Fibroblast of upper back skin (primary cell): ENCODE measurements around the gene TMEM91.
A peak's percentile ranks its signal among the peaks of the same experiment; 100 is the strongest.
"Not testable (repeated sequence)": the region's sequence is repeated elsewhere in the genome, so short reads cannot be mapped to it uniquely, and the experiment has no call there.

ENCODE experiments used
- DNase-seq: peaks from one replicate; pipeline ENCODE4 v3.0.0-alpha.2; 2013

The TMEM91 gene

DNA sequence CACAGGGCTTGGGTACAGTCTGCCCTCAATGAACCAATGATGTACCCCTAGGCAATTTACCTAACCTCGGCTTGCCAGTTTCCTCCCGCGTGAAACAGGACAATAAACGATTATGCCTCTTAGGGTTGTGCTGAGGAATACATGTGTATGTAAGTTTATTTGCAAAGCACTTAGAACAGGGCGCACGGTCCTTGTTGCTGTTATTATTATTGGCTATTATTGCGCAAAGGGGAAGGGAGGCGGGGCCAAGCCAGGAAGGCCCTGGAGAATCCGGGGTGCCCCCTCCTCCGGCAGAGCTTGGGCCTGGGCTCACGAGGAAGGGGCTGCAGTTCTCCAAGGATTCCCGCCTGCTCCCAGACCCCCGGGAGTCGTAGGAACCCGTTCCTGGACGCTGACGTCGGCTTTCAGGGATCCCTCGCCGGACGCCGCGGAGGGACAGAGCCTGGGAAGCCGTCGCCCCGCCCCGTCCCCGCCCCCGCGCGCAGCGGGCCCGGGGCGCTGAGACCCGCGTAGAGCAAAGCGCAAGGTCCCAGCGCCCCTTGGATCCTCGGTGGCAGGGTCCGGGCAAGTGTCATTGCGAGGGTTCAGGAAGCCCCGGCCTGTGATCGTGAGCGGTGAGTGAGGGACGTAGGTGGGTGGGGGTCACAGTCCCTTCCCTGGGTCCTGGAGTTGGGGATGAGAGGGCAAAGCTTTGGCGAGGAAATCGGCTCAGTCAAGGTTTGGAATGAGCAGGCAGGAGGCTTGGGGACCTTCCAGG is at the start of gene TMEM91:
Gene TMEM91 (plus strand): TSS at position 293 of the 757 bp plus-strand sequence. CDS start 1,777 bp downstream, outside the sequence.
- no peak for DNase-seq

DNA sequence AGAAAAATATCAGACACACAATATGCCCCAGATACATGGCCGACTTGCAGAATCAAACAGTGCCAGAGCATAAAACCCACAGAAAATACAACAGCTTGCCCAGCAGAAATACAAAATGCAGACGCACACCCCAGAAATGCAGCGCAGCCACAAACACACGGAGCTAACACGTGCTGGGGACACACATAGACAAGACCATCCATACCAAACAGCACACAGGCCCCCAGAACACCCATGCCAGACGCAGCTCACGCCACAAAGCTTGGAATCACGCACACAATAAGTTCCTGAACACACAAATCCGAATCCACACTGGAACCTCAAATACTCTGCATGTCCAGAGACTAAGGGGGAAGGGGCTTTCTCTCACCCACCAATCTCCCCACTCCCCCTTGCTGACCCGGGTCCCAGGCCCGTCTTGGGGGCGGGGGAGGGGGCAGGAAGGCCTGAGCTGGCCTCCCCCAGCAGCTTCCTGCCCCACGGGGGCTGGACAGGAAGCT is 49.2 kb upstream of the TMEM91 start:
- no peak for DNase-seq

DNA sequence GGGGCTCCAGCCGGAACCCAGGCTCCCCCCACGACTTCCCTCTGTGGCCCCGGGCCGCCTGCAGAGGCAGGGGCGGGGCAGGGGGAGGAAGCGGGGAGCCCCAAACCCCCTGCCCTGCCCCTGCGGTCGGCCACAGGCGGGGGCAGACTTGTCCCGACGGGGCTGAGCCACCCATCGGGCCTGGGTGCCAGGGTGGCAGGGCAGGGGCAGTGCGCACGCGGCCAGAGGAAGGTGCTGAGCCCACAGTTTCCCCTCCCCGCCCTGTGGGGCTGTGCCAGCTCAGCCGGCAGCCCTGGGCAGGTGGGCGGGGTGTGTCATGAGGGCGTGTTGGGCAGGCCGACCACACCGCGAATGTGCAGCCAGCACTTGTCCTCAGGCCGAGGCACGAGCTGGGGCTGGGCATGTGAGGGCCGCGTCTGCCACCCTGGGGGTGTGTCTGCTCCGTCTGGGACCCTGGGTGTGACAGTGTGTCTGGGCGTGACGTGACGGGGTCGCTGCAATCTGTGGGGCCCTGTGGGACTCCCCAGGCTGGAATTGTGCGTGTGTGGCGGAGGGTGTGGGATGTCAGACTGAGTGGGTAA is 48.7 kb upstream of the TMEM91 start:
- no peak for DNase-seq

- DNase-seq, result no peak
Measured at GRCh38 chr19:41328157-41328841, 48.0 kb upstream of the TMEM91 start.

- DNase-seq, result no peak
Measured at GRCh38 chr19:41328842-41329225, 47.5 kb upstream of the TMEM91 start.

- no peak for DNase-seq
Measured at GRCh38 chr19:41330481-41330880, 45.9 kb upstream of the TMEM91 start.

DNA sequence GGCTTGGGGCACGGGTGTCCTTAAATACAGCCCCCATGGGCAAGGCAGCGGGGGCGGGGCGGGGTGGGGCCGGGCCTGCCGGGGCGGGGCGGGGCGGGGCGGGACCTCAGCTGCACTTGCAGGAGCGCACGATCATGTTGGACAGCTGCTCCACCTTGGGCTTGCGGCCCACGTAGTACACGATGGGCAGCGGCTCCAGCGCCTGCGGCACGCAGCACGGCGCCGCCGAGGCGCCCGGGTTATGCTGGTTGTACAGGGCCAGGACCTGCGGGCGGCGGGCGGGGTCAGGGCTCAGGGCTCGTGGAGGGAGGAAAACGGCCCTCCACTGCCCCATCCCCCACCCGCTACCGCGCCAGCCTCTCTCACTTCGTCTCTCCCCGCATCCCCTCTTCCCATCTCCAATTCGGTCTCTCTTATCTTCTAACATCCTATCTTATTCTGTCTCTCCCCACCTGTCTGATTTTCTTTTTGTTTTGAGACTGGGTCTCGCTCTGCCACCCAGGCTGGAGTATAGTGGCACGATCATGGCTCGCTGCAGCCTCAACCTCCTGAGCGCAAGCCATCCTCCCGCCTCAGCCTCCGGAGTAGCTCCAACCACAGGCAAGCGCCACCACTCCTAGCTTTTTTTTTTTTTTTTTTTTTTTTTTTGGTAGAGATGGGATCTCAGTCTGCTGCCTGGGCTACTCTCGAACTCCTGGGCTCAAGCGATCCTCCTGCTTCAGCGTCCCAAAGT is 45.2 kb upstream of the TMEM91 start:
- DNase-seq, result no peak

GRCh38 chr19:41332000-41332399 is 44.3 kb upstream of the TMEM91 start:
- no peak for DNase-seq

GRCh38 chr19:41332468-41332867 is 43.9 kb upstream of the TMEM91 start:
- no peak for DNase-seq

DNA sequence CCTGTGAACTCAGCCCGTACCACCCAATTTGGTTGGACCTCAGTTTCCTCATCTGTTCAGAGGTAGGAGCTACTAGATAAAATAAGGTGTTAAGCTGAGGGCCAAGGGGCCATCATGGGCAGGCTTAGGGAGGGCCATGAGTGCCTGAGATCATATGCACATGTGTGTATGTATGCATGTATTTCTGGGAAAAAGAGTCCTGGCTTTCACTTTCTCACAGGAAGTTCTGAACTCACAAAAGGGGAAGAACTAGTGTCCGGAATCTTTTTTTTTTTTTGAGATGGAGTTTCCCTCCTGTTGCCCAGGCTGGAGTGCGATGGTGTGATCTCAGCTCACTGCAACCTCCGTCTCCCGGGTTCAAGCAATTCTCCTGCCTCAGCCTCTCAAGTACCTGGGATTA is 41.5 kb upstream of the TMEM91 start:
- DNase-seq, result no peak

DNA sequence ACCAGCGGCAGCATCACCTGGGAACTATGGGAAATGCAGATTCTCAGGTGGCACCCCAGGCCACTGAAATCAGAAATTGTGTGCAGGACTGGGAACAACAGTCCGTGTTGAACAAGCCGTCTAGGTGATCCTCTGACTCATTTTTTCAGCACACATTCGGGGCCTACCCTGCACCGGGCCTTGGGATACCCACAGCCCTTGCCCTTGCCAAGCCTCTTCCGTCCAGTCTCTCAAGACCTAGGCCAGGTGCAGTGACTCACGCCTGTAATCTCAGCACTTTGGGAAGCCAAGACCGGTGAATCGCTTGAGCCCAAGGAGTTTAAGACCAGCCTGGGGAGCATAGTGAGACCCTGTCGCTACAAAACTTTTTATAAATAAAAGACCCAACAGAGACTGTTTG is 40.9 kb upstream of the TMEM91 start:
- no peak for DNase-seq

GRCh38 chr19:41339936-41340335 is 36.4 kb upstream of the TMEM91 start:
- peak; percentile 83 for DNase-seq

- DNase-seq, result no peak
Measured at GRCh38 chr19:41341669-41342490, 34.5 kb upstream of the TMEM91 start.

DNA sequence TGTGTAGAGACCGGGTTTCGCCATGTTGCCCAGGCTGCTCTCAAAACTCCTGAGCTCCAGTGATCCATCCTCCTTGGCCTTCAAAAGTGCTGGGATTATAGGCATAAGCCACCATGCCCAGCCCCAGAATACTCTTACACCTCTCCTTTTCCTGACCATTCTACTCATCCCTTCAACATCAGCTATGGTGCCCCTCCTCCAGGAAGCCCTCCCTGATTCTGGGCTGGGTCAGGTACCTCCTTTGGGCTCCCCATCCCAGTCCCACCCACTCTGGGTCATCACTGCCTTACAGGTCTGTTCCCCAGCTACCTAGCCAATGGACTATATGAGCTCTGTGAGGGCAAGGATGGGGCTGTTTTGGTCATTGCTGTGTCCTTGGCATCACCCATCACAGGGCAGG is 32.2 kb upstream of the TMEM91 start:
- no peak for DNase-seq

DNA sequence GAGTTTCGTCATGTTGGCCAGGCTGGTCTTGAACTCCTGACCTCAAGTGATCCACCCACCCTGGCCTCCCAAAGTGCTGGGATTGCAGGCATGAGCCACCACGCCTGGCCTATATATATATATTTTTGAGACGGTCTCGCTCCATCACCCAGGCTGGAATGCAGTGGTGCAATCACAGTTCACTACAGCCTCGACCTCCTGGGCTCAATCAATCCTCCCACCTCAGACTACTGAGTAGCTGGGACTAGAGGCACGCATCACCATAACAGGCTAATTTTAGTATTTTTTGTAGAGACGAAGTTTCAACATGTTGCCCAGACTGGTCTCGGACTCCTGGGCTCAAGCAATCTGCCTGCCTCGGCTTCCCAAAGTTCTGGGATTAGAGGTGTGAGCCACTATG is 29.4 kb upstream of the TMEM91 start:
- not testable (repeated sequence) for DNase-seq

GRCh38 chr19:41350735-41351338 is 25.5 kb upstream of the TMEM91 start:
- DNase-seq, result peak; percentile 22

DNA sequence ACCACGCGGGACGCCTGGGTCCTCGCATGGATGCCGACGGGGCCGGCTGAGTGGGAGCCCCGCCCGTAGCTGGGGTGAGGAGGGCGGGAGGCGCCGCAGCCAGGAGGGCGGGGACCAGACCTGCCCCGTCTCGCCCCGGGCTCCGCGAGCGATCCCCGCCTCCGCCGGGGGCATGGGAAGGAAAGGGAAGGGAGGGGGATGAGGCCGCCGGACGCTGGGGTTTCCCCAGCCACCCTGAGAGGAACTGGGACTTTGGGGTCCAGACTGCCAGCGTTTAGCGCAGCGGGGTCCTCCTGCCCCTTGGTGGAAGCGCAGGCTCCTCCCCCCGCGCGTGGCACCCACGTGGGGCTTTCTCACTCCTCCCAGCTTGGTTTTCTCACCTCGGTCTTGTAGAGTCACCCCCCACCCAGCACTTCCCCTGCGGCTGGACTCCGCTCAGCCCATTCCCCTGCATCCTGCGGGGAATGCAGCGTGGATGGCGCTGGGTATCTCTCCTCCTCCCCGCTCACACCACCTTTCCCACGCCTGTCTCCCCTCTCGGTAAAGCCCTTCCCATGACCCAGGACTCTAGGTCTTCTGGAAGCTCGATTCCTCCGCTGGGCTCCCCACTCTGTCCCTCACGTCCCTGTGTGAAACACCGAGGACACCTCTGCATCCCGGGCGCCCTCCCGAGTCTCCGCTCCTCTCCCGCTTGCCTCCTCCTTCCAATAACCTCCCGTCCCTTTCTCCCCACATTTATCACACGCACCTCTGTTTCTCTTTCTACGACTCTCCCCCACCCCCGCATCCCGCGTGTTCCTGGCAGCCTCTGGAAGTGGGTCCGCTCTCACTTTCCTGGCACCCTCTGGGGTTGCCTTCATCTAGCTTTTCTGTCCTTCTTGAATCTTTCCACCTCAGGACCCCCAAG is 24.7 kb upstream of the TMEM91 start:
- peak; percentile 40 for DNase-seq

- no peak for DNase-seq
Measured at GRCh38 chr19:41352279-41352608, 24.1 kb upstream of the TMEM91 start.

- DNase-seq, result peak; percentile 44
Measured at GRCh38 chr19:41352609-41353465, 23.5 kb upstream of the TMEM91 start.
